Activated CD4-positive, alpha-beta memory T cell treated with anti-CD3 and anti-CD28 coated beads, Interleukin-2, amount 10 ng/mL, durations not matched to agents 7 days and 5 days (primary cell): Measurements from ENCODE around the gene MINDY4. TPM values are rescaled to one million over a fixed set of nuclear protein-coding genes. Genes with fewer than 3 reads are reported as not detected.

Source experiments
- CTCF ChIA-PET: fragments of 350-600 bp; sonication (Branson Sonifier 250); formaldehyde crosslinking; loops from one replicate; lab custom pipeline; 2021; ENCODE audit warnings: antibody characterized with exemption, inconsistent platforms; lab: Charles Lee
- POLR2A ChIA-PET: fragments of 350-600 bp; sonication (Branson Sonifier 250); formaldehyde crosslinking; loops from one replicate; lab custom pipeline; 2021; ENCODE audit warnings: antibody characterized with exemption; lab: Charles Lee
- DNase-seq: peaks from one replicate; pipeline ENCODE4 v3.0.0-alpha.2; 2020
- H3K27ac Mint-ChIP-seq: one replicate; pipeline ENCODE4 v1.8.0; 2021; ENCODE audit warnings: mild to moderate bottlenecking, mixed read lengths
- H3K27me3 Mint-ChIP-seq: one replicate; pipeline ENCODE4 v1.8.0; 2021; ENCODE audit warnings: mixed read lengths
- H3K36me3 Mint-ChIP-seq: one replicate; pipeline ENCODE4 v1.8.0; 2021; ENCODE audit warnings: low read depth, mixed read lengths
- H3K4me1 Mint-ChIP-seq: one replicate; pipeline ENCODE4 v1.8.0; 2021; ENCODE audit warnings: mixed read lengths
- H3K4me3 Mint-ChIP-seq: one replicate; pipeline ENCODE4 v1.8.0; 2021; ENCODE audit warnings: mild to moderate bottlenecking, mixed read lengths
- H3K9me3 Mint-ChIP-seq: one replicate; pipeline ENCODE4 v1.8.0; 2021; ENCODE audit warnings: mixed read lengths
- total RNA-seq, 2 experiments: library from RNA; stranded (reverse); gene quantifications; one replicate each; pipeline ENCODE4 v1.2.3, GENCODE V29; 2021

Gene MINDY4
- total RNA-seq, 2 experiments from 2014 or later: 1.5 TPM

DNA sequence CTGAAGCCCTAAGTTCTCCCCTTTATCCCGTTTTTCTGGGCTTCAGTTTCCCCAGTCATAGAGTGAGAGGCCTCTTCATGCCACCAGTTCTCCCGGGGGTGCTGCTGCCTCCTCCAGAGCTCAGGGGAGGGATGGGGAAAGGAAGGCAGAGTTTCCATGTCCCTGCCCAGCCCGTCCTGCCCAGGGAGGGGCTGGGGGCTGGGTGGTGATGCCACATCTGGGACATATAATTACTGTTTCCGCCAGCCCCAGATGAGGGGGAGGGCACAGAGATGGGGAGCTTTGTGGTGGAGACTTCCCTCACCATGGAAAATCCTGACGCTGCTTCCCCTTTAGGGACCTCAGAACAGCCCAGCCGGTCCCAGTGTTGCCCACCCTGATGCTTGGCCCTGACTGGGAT is 144.5 kb downstream of the MINDY4 start:
- Mint-ChIP-seq H3K27me3 (peaks cover 2% of the 10 kb centered on the region), H3K4me1 (peaks cover 2% of the 10 kb centered on the region), H3K9me3 (no peaks in the 10 kb centered on the region), H3K36me3 (no peaks in the 10 kb centered on the region), H3K27ac (no peak overlapping the region), H3K4me3 (no peak overlapping the region)
- ChIA-PET CTCF (no interaction called here), POLR2A (no interaction called here)
- DNase-seq: no peak

DNA sequence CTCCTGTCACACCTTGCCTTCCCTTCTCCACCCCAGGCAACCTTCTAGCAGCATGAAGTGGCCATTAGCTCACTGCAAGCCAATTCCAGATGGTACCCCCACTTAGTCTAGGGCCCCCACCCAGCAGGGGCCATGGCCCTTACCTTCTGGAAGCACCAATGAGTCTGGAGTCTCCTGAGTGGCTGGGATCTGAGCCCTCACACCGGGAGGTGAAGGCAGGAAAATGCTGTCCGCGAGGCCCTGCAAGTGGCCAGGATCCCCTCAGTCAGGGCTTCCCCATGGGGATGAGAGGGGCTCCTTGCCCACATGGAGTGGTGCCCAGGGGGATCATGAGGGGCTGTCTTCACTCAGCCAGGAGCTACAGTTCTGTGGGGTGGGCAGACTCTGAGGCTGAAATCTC is 145.0 kb downstream of the MINDY4 start:
- Mint-ChIP-seq H3K36me3 (no peaks in the 10 kb centered on the region), H3K27me3 (peaks cover 2% of the 10 kb centered on the region), H3K4me3 (no peak overlapping the region), H3K9me3 (no peaks in the 10 kb centered on the region), H3K27ac (no peak overlapping the region), H3K4me1 (peaks cover 2% of the 10 kb centered on the region)
- CTCF ChIA-PET: no interaction called here
- POLR2A ChIA-PET: no interaction called here
- DNase-seq: no peak

DNA sequence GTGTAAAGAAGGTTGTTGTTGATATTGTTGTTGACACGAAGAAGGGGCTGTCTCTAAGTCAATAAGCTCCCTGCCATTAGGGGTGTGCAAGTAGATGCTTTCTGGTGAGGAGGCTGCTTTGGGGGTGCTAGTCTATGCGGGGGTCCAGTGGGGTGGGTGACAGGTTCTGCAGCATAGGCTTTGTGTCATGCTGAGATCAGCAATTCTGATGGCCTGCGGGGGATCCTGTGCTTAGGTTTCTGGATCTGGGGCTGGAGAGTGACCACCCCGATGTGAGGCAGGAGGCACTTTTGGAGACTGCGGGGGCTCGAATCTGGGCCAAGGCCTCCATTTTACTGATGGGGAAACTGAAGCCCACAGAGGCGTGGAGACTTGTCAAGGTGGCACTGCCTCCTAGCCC is 145.6 kb downstream of the MINDY4 start:
- CTCF ChIA-PET: interaction anchor here (0.9 kb wide), 1 partner anchor 22 kb away, joined by 3 read pairs; no protein-coding TSS in a partner anchor
- H3K9me3 Mint-ChIP-seq: no peaks in the 10 kb centered on the region
- H3K27me3 Mint-ChIP-seq: peaks cover 2% of the 10 kb centered on the region
- no peaks in the 10 kb centered on the region for H3K36me3 Mint-ChIP-seq
- DNase-seq: no peak
- POLR2A ChIA-PET: no interaction called here
- no peak overlapping the region for H3K4me3 Mint-ChIP-seq
- H3K4me1 Mint-ChIP-seq: peaks cover 2% of the 10 kb centered on the region
- no peak overlapping the region for H3K27ac Mint-ChIP-seq

DNA sequence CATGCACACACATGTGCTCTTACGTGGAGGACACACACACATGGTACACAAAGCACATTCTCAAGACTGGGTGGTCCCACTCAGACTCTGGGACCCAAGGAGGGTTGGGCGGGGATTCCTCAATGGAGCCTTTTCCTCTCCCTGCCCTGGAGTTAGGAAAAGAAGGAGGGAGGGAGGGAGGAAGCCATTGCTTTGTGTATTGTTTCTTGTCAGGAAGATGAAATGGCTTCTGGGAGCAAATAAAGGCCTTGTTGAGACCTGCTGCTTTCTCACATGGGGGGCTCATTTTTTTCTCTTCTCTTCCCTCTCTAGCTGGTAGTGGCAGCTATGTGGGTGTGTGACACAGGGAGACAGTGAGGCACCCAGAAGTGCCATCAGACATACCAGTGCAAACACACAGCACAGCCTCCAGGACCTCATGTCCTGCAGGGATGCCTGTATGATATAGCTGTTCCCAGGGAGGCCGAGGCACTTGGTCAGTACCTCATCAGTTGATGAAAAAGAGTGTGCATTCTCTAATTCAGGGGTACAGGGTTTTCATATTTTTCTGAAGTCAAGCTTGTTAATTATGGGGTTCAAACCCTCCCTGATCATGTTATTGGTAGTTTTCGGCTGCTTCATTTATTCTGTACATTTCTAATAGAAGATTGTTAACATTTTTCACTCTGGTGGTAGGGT is 146.1 kb downstream of the MINDY4 start:
- no peak for DNase-seq
- no peaks in the 10 kb centered on the region for H3K36me3 Mint-ChIP-seq
- H3K4me1 Mint-ChIP-seq: peaks cover 2% of the 10 kb centered on the region
- ChIA-PET CTCF (interaction anchor here (0.9 kb wide), 1 partner anchor 21 kb away, joined by 3 read pairs; no protein-coding TSS in a partner anchor), POLR2A (no interaction called here)
- H3K4me3 Mint-ChIP-seq: no peak overlapping the region
- H3K27me3 Mint-ChIP-seq: peaks cover 2% of the 10 kb centered on the region
- no peaks in the 10 kb centered on the region for H3K9me3 Mint-ChIP-seq
- no peak overlapping the region for H3K27ac Mint-ChIP-seq

DNA sequence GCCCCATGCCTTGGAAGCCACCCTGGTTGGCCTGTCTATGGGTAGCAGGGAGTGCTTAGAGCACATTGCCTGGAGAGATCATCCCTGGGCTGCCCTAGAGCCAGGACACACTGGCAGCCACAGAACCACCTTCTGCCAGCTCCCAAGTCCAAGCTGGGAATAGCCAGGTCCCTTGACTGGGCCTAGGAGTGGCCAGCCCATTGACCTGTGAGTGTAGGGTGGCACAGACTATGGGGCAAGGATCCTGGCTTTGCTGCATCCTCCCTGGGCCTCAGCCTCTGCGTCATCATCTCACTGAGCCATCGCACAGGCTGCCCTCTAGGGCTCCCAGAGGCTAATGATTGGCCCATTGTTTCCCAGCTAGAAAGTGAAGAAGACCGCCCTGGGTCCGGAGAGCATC is 147.5 kb downstream of the MINDY4 start:
- no peak for DNase-seq
- ChIA-PET POLR2A (no interaction called here), CTCF (no interaction called here)
- Mint-ChIP-seq H3K27me3 (no peaks in the 10 kb centered on the region), H3K4me1 (peaks cover 2% of the 10 kb centered on the region), H3K9me3 (no peaks in the 10 kb centered on the region), H3K4me3 (no peak overlapping the region), H3K27ac (no peak overlapping the region), H3K36me3 (no peaks in the 10 kb centered on the region)

DNA sequence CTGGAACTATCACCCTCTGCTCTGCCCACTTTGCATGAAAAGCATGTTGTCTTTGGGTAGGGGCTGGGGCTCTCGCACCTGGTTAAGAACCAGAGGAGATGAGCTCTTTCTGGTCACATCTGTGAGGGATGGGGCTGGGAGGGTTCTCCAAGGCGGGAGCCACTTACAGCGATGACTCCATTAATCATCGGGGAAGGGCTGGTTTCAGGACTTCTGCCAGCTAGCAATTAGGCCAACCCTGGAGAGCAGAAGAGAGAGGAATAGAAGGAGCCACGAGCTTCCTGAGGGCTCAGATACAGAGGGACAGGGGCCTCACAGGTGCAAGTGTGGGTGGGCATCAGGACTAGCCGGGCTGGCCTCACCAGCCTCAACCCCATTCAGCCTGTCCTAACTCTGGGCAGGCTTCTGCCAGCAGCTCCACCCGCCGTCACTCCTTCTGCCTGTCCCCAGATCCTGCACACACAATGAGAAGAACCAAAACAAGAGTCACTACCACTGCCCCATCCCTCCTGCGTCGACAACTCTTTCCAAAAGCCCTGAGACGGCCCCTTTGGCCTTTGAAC is 148.9 kb downstream of the MINDY4 start:
- no peak overlapping the region for H3K4me3 Mint-ChIP-seq
- POLR2A ChIA-PET: no interaction called here

DNA sequence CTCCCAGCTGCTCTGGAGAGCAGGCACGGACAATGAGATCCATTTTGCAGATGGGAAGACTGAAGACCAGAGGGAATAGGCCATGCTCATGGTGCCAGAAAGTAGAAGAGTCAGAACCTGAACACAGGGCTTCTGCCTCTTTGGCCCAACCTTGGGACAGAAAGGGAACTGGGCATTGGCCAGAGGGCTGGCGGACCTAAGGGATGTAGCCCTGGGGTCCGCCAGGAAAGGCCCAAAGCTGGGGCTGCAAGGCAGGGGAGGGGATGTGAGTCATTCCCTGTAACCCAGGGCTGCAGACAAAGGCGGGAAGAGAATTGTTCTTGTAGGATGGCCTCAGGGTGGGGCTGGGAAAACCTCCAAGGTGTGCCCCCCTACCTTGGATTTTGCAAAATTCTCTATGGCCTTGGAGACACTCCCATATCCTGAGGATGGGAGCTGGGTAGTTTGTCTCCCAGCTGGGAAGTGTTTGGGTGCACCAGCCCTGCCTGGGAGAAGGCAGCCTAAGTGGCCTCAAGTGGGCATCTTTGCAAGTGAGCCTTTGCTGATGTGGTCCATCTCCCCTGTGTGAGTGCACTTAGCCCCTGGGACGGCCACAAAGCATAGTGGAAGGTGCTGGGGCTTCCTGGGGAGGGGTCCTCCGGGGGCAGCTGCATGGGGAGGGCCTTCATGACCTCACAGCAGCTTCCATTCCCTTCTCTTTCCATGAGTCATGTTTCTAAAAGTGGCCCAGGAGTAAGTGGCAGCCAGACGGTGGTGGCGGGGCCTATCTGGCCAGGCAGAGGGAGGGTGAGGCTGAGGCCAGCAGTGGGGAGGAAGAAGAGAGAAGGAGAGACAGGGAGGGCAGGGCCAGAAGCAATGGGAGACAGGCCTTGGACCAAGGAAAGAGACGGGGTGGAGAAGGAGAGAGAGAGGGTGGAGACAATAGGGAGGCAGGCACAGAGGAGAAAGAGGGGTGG is 149.6 kb downstream of the MINDY4 start:
- Mint-ChIP-seq H3K27me3 (no peaks in the 10 kb centered on the region), H3K4me1 (no peaks in the 10 kb centered on the region), H3K4me3 (no peak overlapping the region), H3K27ac (no peak overlapping the region), H3K9me3 (no peaks in the 10 kb centered on the region), H3K36me3 (no peaks in the 10 kb centered on the region)
- ChIA-PET POLR2A (no interaction called here), CTCF (no interaction called here)
- DNase-seq: no peak

More for the DNA sequence above, 148.9 kb downstream of the MINDY4 start:
- Mint-ChIP-seq H3K27me3 (no peaks in the 10 kb centered on the region), H3K4me1 (no peaks in the 10 kb centered on the region), H3K9me3 (no peaks in the 10 kb centered on the region), H3K27ac (no peak overlapping the region), H3K36me3 (no peaks in the 10 kb centered on the region)
- CTCF ChIA-PET: no interaction called here
- DNase-seq: no peak

DNA sequence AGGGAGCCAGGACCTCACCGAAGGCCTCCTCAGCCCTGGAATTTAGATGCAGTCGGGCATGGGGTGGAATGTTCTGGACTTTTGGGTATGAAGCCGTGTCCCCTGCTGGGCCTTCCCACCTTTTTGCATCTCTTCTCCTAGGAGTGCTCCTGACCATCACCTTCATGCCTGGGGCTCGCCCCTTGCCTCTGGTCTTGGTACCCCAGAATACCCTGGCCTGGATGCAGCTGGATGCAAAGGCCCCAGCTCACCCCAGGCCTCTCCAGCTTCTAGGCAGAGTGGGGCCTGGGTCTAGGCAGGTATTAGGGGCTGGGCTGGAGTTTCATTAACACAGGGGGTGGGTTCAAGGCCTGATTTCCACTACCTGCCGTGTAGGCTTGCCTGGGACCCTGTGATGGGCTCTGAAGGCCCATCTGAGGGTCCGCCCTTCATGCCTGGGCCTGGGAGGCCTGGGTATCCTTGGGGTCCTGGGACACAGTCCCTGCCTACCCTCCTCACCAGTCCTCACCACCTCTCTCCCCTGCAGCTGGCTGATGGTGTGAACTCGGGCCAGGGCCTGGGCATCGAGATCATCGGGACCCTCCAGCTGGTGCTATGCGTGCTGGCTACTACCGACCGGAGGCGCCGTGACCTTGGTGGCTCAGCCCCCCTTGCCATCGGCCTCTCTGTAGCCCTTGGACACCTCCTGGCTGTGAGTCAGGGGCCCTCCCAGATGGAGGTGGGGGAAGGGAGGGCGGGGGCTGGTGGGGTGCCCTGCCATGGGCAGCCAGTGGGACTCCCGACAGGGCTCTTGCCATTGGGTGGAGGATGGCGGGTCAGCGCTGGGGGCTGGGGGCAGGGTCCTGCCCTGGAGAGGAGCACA is 150.6 kb downstream of the MINDY4 start:
- no peak for DNase-seq
- Mint-ChIP-seq H3K9me3 (no peaks in the 10 kb centered on the region), H3K36me3 (no peaks in the 10 kb centered on the region), H3K27ac (no peak overlapping the region), H3K4me1 (no peaks in the 10 kb centered on the region), H3K27me3 (no peaks in the 10 kb centered on the region), H3K4me3 (no peak overlapping the region)
- POLR2A ChIA-PET: no interaction called here
- CTCF ChIA-PET: no interaction called here

DNA sequence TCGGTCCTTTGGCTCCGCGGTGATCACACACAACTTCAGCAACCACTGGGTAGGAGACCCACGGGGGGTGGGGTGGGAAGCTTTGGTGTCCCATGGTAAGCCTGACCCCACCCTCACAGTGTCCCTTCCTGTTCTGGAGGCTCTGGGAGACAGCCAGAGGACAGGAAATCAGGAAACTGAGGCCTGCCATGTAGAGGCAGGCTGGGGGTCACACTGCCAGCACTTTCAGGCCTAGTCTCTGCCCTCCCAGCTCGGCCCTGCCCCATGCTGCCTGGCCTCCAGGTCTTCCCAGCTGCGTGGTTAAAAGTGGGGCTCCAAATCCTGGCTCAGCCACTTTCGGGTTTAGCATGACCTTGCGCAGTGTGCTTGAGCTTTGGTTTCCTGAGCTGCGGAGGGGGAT is 151.4 kb downstream of the MINDY4 start:
- no peaks in the 10 kb centered on the region for H3K27me3 Mint-ChIP-seq
- CTCF ChIA-PET: no interaction called here
- H3K9me3 Mint-ChIP-seq: no peaks in the 10 kb centered on the region
- H3K36me3 Mint-ChIP-seq: no peaks in the 10 kb centered on the region
- DNase-seq: no peak
- H3K4me1 Mint-ChIP-seq: no peaks in the 10 kb centered on the region
- no peak overlapping the region for H3K27ac Mint-ChIP-seq
- H3K4me3 Mint-ChIP-seq: no peak overlapping the region
- POLR2A ChIA-PET: no interaction called here

DNA sequence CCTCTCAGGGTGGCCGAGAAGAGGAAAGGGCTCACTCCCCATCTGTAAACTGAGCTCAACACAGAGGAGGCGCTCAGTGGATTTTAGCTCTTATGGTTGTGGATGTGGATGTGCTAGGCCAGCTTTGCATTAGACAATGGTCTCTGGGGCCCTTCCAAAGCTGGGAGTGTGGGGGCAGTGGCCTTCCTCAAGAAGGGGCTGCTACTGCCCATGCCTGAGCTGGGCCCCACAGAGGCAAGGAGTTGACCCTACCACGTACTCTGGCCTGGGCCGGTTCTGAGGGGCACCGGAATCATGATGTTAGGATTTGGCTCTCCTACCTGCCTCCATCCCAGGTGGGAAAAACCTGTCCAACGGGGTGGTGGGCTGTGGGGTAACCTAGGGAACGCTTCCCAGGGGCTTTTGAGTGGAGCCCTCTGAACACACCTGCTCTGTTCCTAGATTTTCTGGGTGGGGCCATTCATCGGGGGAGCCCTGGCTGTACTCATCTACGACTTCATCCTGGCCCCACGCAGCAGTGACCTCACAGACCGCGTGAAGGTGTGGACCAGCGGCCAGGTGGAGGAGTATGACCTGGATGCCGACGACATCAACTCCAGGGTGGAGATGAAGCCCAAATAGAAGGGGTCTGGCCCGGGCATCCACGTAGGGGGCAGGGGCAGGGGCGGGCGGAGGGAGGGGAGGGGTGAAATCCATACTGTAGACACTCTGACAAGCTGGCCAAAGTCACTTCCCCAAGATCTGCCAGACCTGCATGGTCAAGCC is 152.0 kb downstream of the MINDY4 start:
- Mint-ChIP-seq H3K36me3 (no peaks in the 10 kb centered on the region), H3K27ac (no peak overlapping the region), H3K4me1 (no peaks in the 10 kb centered on the region), H3K27me3 (no peaks in the 10 kb centered on the region), H3K4me3 (no peak overlapping the region), H3K9me3 (no peaks in the 10 kb centered on the region)
- POLR2A ChIA-PET: no interaction called here
- no peak for DNase-seq
- CTCF ChIA-PET: no interaction called here

DNA sequence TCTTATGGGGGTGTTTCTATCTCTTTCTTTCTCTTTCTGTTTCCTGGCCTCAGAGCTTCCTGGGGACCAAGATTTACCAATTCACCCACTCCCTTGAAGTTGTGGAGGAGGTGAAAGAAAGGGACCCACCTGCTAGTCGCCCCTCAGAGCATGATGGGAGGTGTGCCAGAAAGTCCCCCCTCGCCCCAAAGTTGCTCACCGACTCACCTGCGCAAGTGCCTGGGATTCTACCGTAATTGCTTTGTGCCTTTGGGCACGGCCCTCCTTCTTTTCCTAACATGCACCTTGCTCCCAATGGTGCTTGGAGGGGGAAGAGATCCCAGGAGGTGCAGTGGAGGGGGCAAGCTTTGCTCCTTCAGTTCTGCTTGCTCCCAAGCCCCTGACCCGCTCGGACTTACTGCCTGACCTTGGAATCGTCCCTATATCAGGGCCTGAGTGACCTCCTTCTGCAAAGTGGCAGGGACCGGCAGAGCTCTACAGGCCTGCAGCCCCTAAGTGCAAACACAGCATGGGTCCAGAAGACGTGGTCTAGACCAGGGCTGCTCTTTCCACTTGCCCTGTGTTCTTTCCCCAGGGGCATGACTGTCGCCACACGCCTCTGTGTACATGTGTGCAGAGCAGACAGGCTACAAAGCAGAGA is 152.7 kb downstream of the MINDY4 start:
- peak; percentile 9 for DNase-seq
- CTCF ChIA-PET: interaction anchor here (1.4 kb wide), 1 partner anchor 15 kb away, joined by 7 read pairs; no protein-coding TSS in a partner anchor

DNA sequence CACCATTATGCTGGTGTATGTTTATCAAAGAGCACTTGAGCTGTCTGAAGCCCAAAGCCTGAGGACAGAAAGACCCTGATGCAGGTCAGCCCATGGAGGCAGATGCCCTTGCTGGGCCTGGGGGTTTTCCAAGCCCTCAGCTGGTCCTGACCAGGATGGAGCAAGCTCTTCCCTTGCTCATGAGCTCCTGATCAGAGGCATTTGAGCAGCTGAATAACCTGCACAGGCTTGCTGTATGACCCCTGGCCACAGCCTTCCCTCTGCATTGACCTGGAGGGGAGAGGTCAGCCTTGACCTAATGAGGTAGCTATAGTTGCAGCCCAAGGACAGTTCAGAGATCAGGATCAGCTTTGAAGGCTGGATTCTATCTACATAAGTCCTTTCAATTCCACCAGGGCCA is 153.4 kb downstream of the MINDY4 start:
- DNase-seq: peak; percentile 8
- H3K27ac Mint-ChIP-seq: no peak overlapping the region
- no peak overlapping the region for H3K4me3 Mint-ChIP-seq
- H3K27me3 Mint-ChIP-seq: no peaks in the 10 kb centered on the region
- CTCF ChIA-PET: interaction anchor here (1.4 kb wide), 1 partner anchor 14 kb away, joined by 7 read pairs; no protein-coding TSS in a partner anchor
- no peaks in the 10 kb centered on the region for H3K36me3 Mint-ChIP-seq
- no peaks in the 10 kb centered on the region for H3K9me3 Mint-ChIP-seq
- H3K4me1 Mint-ChIP-seq: no peaks in the 10 kb centered on the region
- POLR2A ChIA-PET: no interaction called here

More for the DNA sequence above, 152.7 kb downstream of the MINDY4 start:
- Mint-ChIP-seq H3K4me3 (no peak overlapping the region), H3K27ac (no peak overlapping the region), H3K9me3 (no peaks in the 10 kb centered on the region), H3K36me3 (no peaks in the 10 kb centered on the region), H3K4me1 (no peaks in the 10 kb centered on the region), H3K27me3 (no peaks in the 10 kb centered on the region)
- POLR2A ChIA-PET: no interaction called here
